ENCODE results near the gene PRKCB.

DNA sequence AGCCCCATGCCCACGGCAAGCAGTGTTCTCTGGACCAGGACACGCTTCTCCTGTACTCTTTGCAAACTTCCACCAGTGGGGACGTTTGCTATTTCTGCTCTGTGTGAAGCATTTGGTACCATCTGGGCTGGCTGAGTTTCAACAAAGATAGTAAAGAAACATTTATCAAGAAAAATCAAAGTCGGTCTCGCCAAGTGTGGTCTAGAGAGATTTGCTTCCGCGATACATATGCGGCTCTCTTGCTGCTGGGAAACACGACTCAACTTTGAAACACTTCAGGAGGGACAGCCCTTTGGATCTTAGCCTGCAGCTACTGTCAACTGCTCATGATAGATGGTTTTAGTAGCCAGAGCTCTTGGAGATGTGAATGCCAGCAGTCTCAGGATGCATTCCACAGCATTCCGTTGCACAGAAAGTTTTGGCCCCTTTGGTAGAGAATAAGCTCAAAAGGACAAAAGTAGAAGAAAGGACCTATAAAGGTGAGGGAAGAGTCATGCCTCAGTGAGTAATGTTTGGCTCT is 252.2 kb downstream of the PRKCB start:
- TF ChIP-seq, protein P1, sequence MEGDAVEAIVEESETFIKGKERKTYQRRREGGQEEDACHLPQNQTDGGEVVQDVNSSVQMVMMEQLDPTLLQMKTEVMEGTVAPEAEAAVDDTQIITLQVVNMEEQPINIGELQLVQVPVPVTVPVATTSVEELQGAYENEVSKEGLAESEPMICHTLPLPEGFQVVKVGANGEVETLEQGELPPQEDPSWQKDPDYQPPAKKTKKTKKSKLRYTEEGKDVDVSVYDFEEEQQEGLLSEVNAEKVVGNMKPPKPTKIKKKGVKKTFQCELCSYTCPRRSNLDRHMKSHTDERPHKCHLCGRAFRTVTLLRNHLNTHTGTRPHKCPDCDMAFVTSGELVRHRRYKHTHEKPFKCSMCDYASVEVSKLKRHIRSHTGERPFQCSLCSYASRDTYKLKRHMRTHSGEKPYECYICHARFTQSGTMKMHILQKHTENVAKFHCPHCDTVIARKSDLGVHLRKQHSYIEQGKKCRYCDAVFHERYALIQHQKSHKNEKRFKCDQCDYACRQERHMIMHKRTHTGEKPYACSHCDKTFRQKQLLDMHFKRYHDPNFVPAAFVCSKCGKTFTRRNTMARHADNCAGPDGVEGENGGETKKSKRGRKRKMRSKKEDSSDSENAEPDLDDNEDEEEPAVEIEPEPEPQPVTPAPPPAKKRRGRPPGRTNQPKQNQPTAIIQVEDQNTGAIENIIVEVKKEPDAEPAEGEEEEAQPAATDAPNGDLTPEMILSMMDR (IDR thresholded peaks at IDR 0.05; ENCODE audit: insufficient read depth, low read length, poor library complexity, severe bottlenecking), result no peak
- no peak for TF ChIP-seq EZH2phosphoT487 (conservative IDR thresholded peaks at IDR 0.05; ENCODE audit: low read length)

All from SU-DHL-6 (cell line).